ENCODE measurements around the gene PNPLA5.

DNA sequence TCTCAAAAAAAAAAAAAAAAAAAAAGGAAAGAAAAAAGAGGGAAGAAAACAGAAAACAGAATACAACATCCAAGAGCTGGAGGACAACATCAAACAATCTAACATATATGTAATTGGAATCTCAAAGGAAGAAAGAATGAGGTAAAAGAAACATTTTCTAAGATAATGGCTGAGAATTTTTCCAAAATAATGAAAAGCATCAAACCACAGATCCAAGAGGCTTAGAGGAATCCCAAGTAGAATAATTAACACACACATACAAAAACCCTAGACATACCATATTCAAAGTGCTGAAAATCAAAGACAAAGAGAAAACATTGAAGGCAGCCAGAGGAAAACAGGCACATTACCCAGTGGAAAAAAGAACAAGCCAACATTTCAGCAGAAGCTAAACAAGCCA, 34.4 kb downstream of the PNPLA5 start:
- TF ChIP-seq SNAI2 (CRISPR knock-in tag; IDR thresholded peaks at IDR 0.05) (no peak), PPARA (CRISPR knock-in tag; IDR thresholded peaks at IDR 0.05; ENCODE audit: borderline replicate concordance) (no peak), ESRRG (CRISPR knock-in tag; IDR thresholded peaks at IDR 0.05) (no peak), ZFP3 (CRISPR knock-in tag; IDR thresholded peaks at IDR 0.05) (no peak)

All from SK-N-SH treated with all-trans-retinoic acid at 6 μM for 48 hours (cell line).